ENCODE measurements around the gene PRSS21.

DNA sequence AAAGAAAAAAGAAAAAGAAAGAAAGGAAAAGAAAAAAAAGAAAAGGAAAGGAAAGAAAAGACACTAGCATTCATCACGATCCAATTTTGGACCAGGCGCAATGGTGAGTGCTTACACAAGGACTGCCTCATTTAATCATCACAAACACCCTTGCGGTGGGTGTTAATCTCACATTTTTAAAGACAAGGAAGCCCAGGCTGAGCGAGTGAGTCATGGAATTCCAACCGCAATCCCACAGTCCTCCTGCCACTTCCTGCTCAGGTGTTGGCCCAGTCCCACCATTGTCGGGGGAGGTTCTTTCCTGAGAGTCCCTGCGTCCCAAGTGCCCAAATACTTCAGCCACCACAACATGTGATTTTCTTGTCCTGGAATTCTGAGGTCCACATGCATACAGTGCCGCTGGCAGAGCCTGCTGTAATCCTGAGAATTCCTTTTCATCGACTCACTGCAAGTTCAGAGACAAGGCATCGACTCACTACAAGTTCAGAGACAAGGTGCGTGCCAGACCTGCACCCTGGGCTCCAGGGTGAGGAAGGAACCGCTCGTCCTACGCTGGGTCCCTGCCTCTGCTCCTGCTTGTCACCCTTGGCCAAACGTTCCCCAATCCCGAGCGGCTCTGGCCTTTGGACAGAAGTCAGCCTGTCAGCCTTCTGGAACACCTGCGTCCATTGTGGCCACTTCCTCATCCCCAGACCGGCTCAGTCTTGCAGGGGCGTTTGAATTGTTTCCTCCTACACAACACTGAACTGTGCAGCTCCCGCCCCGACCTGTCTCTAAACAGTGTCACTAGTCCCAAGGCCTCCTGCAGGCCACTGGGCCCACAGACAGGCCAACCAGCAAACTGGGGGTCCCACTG lies 18.8 kb downstream of the PRSS21 start:
- TF ChIP-seq, protein P1, sequence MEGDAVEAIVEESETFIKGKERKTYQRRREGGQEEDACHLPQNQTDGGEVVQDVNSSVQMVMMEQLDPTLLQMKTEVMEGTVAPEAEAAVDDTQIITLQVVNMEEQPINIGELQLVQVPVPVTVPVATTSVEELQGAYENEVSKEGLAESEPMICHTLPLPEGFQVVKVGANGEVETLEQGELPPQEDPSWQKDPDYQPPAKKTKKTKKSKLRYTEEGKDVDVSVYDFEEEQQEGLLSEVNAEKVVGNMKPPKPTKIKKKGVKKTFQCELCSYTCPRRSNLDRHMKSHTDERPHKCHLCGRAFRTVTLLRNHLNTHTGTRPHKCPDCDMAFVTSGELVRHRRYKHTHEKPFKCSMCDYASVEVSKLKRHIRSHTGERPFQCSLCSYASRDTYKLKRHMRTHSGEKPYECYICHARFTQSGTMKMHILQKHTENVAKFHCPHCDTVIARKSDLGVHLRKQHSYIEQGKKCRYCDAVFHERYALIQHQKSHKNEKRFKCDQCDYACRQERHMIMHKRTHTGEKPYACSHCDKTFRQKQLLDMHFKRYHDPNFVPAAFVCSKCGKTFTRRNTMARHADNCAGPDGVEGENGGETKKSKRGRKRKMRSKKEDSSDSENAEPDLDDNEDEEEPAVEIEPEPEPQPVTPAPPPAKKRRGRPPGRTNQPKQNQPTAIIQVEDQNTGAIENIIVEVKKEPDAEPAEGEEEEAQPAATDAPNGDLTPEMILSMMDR (IDR thresholded peaks at IDR 0.05; ENCODE audit: insufficient read depth, low read length) = no peak
- TF ChIP-seq, protein P2, sequence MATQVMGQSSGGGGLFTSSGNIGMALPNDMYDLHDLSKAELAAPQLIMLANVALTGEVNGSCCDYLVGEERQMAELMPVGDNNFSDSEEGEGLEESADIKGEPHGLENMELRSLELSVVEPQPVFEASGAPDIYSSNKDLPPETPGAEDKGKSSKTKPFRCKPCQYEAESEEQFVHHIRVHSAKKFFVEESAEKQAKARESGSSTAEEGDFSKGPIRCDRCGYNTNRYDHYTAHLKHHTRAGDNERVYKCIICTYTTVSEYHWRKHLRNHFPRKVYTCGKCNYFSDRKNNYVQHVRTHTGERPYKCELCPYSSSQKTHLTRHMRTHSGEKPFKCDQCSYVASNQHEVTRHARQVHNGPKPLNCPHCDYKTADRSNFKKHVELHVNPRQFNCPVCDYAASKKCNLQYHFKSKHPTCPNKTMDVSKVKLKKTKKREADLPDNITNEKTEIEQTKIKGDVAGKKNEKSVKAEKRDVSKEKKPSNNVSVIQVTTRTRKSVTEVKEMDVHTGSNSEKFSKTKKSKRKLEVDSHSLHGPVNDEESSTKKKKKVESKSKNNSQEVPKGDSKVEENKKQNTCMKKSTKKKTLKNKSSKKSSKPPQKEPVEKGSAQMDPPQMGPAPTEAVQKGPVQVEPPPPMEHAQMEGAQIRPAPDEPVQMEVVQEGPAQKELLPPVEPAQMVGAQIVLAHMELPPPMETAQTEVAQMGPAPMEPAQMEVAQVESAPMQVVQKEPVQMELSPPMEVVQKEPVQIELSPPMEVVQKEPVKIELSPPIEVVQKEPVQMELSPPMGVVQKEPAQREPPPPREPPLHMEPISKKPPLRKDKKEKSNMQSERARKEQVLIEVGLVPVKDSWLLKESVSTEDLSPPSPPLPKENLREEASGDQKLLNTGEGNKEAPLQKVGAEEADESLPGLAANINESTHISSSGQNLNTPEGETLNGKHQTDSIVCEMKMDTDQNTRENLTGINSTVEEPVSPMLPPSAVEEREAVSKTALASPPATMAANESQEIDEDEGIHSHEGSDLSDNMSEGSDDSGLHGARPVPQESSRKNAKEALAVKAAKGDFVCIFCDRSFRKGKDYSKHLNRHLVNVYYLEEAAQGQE (IDR thresholded peaks at IDR 0.05; ENCODE audit: insufficient replicate concordance, low read depth) = no peak
- no peak for TF ChIP-seq POLR2AphosphoS5 (IDR thresholded peaks at IDR 0.05; ENCODE audit: low read depth)
